GM21360 (cell line): ENCODE results near the gene NCLN.
"Not testable (repeated sequence)": the region's sequence is repeated elsewhere in the genome, so short reads cannot be mapped to it uniquely, and the experiment has no call there.

Experiments used
- ATAC-seq: cut with Tn5 transposase; IDR thresholded peaks from one replicate; pipeline ENCODE4 v1.9.1; 2021; ENCODE audit warnings: mild to moderate bottlenecking, moderate library complexity; ENCODE audit not compliant: unreplicated experiment

Gene NCLN

GRCh38 chr19:3196933-3197205, 11.1 kb downstream of the NCLN start:
- no peak for ATAC-seq

- ATAC-seq: no peak
Measured at GRCh38 chr19:3198901-3199700, 13.4 kb downstream of the NCLN start.

GRCh38 chr19:3201072-3201700, 15.5 kb downstream of the NCLN start:
- ATAC-seq: no peak

- no peak for ATAC-seq
Measured at GRCh38 chr19:3201911-3202310, 16.2 kb downstream of the NCLN start.

GRCh38 chr19:3202346-3202745, 16.6 kb downstream of the NCLN start:
- no peak for ATAC-seq

- ATAC-seq: not testable (repeated sequence)
Measured at GRCh38 chr19:3202895-3203294, 17.2 kb downstream of the NCLN start.

- no peak for ATAC-seq
Measured at GRCh38 chr19:3203805-3204645, 18.3 kb downstream of the NCLN start.

- ATAC-seq: no peak
Measured at GRCh38 chr19:3204646-3205275, 19.0 kb downstream of the NCLN start.

- no peak for ATAC-seq
Measured at GRCh38 chr19:3206216-3206953, 20.7 kb downstream of the NCLN start.

GRCh38 chr19:3207461-3208242, 21.9 kb downstream of the NCLN start:
- ATAC-seq: no peak

- no peak for ATAC-seq
Measured at GRCh38 chr19:3208317-3209207, 22.8 kb downstream of the NCLN start.

- no peak for ATAC-seq
Measured at GRCh38 chr19:3210347-3211017, 24.8 kb downstream of the NCLN start.

GRCh38 chr19:3211191-3211590, 25.5 kb downstream of the NCLN start:
- ATAC-seq: no peak

- no peak for ATAC-seq
Measured at GRCh38 chr19:3213159-3213558, 27.4 kb downstream of the NCLN start.

- ATAC-seq: no peak
Measured at GRCh38 chr19:3216874-3217273, 31.1 kb downstream of the NCLN start.

- ATAC-seq: no peak
Measured at GRCh38 chr19:3220576-3220975, 34.8 kb downstream of the NCLN start.

- not testable (repeated sequence) for ATAC-seq
Measured at GRCh38 chr19:3221576-3221975, 35.8 kb downstream of the NCLN start.

GRCh38 chr19:3222709-3223108, 37.0 kb downstream of the NCLN start:
- no peak for ATAC-seq
